ENCODE results near the gene DCUN1D1. TPM values are rescaled to one million over a fixed set of nuclear protein-coding genes. Genes with fewer than 3 reads are reported as not detected.

DCUN1D1 gene
- total and polyA plus RNA-seq, 2 experiments from 2014 or later = 29.5 to 53.5 TPM

GRCh38 chr3:182957676-182958266, 22.6 kb downstream of the DCUN1D1 start:
- DNase-seq (ENCODE audit: low spot score) (no peak), ATAC-seq (no peak)
- no peaks in the 10 kb centered on the region for H3K9me2 ChIP-seq (ENCODE audit: insufficient read depth)
- H3K27me3 Mint-ChIP-seq (ENCODE audit: insufficient read depth, low read depth, poor library complexity) = no peaks in the 10 kb centered on the region
- H3K27me3 ChIP-seq (ENCODE audit: insufficient read depth) = no peaks in the 10 kb centered on the region
- H3F3A ChIP-seq (replicated peaks; ENCODE audit: low read depth) = no peaks in the 10 kb centered on the region
- TF ChIP-seq ZNF331 (CRISPR knock-in tag; IDR thresholded peaks at IDR 0.05; ENCODE audit: low read depth) (no peak), EZH2phosphoT487 (IDR thresholded peaks at IDR 0.05; ENCODE audit: unreplicated experiment) (no peak), REST (IDR thresholded peaks at IDR 0.05; ENCODE audit: unreplicated experiment) (no peak), JUNB (IDR thresholded peaks at IDR 0.05; ENCODE audit: unreplicated experiment) (no peak), CREB1 (CRISPR knock-in tag; IDR thresholded peaks at IDR 0.05; ENCODE audit: low read depth) (no peak), EZH2 (IDR thresholded peaks at IDR 0.05; ENCODE audit: low read depth, unreplicated experiment) (no peak), CTCF (conservative IDR thresholded peaks at IDR 0.05; ENCODE audit: low read depth in 2 of 2) (no peak), ETS1 (IDR thresholded peaks at IDR 0.05) (no peak), POLR2AphosphoS5 (IDR thresholded peaks at IDR 0.05; ENCODE audit: low read depth) (no peak), ZNF114 (CRISPR knock-in tag; IDR thresholded peaks at IDR 0.05) (no peak), STAT1 (IDR thresholded peaks at IDR 0.05; ENCODE audit: unreplicated experiment) (no peak), ZNF462 (CRISPR knock-in tag; IDR thresholded peaks at IDR 0.05) (no peak)
- H3K4me1 Mint-ChIP-seq = peaks cover 16% of the 10 kb centered on the region
- peaks cover 11% of the 10 kb centered on the region for H3K36me3 ChIP-seq (ENCODE audit: insufficient read depth)
- no peak overlapping the region for H3K4me3 Mint-ChIP-seq
- peaks cover 8% of the 10 kb centered on the region; the same call in 1 of the 2 replicates for H3K4me1 ChIP-seq (ENCODE audit: insufficient read depth)
- peaks cover 14% of the 10 kb centered on the region; the same call in 1 of the 2 replicates for H3K79me2 ChIP-seq (replicated peaks; ENCODE audit: insufficient read depth)
- H3K4me3 ChIP-seq = no peak overlapping the region
- H3K27ac ChIP-seq (ENCODE audit: low read depth) = no peak overlapping the region
- H3K4me2 ChIP-seq = no peak overlapping the region
- peaks cover 3% of the 10 kb centered on the region for H3K9me3 Mint-ChIP-seq
- peaks cover 52% of the 10 kb centered on the region for H3K36me3 Mint-ChIP-seq (ENCODE audit: low read depth)
- H2AFZ ChIP-seq = no peak overlapping the region
- H3K27ac Mint-ChIP-seq = no peak overlapping the region
- no peaks in the 10 kb centered on the region for H4K20me1 ChIP-seq (replicated peaks; ENCODE audit: insufficient read depth)
